IPS-11a (cell line): ENCODE measurements around the gene RAB2B.
"Not testable (repeated sequence)": the region's sequence is repeated elsewhere in the genome, so short reads cannot be mapped to it uniquely, and the experiment has no call there.

Experiments
- H3K4me3 ChIP-seq: one replicate; pipeline ENCODE4 v1.5.1; 2013; ENCODE audit warnings: low read depth, low read length, control low read depth

RAB2B gene

DNA sequence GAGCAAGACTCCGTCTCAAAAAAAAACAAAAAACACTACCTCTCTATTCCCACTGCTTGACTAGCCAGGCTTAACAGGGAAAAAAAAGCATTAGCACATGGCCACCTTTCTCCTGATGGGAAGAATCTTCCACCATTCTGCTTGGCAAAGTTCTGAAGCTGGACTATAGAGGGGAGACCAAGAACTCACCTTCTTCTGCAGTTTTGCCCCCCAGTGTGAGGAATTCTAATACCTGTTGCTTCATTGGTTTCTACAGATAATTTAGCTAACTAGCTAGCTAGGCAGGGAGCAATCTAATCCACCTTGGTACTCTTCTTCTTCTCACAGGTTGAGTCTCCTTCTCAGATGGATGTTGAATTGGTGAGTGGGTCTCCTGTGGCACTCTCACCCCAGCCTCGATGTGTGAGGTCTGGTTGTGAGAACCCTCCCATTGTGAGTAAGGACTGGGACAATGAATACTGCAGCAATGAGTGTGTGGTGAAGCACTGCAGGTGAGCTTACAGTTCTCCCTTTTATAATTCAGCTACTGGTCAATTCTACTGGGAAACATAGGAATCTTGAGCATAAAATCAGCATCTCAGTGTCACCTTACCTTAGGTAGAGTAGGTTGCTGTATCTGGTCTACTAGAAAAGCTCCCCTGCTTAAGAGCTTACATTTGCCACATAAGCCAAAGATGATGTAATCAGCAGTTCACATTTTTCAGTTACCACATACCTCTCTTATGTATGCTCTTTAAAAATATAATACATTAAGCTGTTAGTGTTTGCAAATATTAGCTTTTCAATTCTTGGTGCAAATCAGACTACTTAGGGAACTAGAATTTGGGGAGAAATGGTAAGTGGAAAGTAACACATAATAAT is 18.4 kb upstream of the RAB2B start:
- H3K4me3 ChIP-seq: no peak overlapping the region

DNA sequence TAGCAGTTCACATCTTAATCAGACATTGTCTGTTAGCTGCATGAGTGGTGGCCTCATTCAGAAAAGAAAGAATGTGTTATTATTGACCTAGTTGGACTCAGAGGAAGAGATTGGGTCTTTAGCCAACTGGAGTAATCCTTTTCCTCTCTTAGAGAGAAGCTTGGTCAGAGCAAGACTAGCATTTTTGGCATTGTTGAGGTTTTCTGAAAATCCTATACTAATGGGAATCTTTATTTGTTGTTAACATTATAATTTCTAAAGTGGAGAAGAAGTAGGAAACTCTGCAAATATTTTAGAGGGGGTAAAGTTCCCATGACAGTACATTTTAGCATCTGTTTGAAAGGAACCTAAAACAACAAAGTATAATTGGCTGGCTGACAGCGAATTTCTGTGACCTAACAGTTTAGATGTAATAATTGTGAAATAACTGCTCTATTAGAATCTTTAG is 9.9 kb upstream of the RAB2B start:
- H3K4me3 ChIP-seq: no peak overlapping the region

DNA sequence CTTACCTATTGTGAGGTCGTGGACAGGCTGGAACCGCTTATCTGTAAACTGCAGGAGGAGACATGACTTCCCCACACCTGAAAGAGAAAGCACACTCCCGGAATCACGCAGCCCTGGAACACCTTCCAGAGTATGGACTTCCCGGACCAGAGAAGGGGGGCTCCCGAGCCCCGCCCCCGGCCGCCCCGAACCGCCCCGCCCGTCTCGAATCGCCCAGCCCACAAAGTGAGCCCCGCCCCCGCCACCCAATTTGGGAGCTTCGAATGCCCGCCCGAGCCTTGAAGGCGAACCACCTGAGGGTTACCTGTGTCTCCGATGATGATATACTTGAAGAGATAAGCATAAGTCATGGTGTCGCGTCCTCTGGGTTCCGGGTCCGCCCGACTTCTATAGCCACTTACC is 235 bp downstream of the RAB2B start:
- peak overlapping the region; percentile 98 for H3K4me3 ChIP-seq

DNA sequence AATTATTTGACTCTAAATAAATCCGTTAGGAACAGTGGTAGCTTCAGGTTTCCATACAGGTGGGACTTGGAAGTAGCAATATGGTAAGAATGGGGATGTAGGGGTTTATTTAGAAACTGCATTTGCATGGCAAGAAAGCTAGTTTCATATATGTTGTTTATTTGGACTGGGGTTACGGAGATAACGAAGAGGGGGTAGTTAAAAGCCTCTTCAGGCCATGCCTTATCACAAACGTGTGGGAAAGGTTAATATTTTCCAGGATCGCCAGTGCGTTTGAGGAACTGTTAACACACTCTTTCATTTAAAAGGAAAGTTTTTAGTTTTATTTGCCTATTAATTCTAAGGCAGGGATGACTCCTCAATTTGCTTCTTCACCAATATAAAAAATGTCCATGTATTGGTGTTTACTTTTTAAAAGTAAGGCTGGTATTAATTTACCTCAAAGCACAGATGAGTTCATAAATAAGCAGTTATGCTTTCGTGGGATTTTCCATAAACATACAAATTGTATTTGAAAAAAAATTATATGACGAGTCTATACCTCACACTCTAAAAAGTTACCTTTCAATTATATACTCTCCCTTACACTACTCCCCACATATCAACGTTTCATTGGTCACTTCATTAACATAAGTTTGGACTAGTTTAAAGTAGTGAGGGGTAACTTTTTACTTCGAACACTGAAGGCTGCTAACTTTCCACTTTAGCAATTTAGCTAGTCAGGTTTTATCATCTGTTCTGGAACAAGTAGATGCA is 814 bp downstream of the RAB2B start:
- H3K4me3 ChIP-seq: peak overlapping the region; percentile 98

DNA sequence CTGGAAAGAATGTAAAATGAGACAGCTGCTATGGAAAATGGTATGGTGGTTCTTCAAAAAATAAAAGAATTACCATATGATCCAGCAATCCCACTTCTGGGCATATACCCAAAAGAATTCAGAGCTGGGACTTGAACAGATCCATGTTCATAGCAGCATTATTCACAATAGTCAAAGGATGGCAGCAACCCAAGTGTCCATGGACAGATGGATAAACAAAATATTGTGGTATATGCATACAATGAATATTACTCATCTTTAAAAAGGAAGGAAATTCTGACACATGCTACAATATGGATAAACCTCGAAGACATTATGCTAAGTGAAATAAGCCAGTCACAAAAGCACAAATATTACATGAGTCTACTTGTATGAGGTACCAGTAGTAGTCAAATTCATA is 9.1 kb downstream of the RAB2B start:
- H3K4me3 ChIP-seq: no peak overlapping the region

DNA sequence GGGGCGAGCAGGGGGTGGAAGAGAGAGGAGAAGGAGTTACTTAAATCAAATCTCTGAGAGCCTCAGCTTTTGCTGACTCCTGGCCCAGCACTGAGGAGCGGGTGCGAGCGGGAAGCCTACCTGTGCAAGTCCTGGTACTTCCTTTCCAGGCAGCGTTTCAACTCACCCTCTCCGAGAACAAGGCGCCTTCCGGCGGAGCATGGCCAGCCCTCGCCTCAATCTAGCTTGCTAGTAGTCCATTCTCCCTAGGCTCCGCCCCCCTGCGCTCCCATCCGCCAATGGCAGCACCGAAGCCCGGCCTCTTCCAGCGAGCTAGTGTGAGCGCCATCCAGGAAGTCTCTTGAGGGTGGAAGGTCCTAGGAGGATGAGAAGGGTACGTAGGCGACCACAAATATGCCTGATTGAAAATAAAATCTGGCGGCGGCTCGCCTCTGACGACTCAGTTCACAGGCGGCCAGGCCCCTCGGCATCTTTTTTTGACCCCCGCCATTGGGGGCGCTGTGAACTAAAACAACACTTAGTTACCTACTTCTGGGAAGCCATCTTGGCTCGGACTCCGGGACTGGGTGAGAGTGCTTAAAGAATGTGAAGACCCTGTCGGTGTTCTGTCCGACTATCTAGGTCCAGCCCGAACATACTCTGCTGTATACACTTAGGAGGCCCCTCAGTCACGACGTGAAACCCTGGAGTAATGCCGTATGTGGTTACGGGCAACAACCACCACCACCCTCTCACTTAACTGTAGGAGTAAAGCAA is 20.7 kb downstream of the RAB2B start, which contains the start of gene CHD8:
Gene CHD8 (minus strand): TSS at position 212 of the 756 bp plus-strand sequence. CDS start 24,480 bp downstream, outside the sequence.
- peak within 1 kb of the TSS; percentile 82 for H3K4me3 ChIP-seq

DNA sequence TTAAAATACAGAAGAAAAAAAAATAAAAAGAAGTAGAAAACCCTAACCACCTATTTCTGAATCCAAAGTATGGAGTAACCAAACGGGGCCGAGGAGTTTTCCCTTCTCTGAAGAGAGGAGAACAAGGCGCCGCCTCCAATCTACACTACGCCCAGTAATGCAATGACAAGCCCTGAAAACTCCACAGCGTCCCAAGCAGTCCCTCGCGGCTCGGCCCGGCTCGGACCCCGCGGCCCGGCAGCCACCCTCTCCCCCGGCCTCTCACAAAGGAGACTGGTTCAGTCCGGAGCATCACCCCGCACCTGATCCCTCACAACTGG is 21.2 kb downstream of the RAB2B start:
- H3K4me3 ChIP-seq: peak overlapping the region; percentile 82

DNA sequence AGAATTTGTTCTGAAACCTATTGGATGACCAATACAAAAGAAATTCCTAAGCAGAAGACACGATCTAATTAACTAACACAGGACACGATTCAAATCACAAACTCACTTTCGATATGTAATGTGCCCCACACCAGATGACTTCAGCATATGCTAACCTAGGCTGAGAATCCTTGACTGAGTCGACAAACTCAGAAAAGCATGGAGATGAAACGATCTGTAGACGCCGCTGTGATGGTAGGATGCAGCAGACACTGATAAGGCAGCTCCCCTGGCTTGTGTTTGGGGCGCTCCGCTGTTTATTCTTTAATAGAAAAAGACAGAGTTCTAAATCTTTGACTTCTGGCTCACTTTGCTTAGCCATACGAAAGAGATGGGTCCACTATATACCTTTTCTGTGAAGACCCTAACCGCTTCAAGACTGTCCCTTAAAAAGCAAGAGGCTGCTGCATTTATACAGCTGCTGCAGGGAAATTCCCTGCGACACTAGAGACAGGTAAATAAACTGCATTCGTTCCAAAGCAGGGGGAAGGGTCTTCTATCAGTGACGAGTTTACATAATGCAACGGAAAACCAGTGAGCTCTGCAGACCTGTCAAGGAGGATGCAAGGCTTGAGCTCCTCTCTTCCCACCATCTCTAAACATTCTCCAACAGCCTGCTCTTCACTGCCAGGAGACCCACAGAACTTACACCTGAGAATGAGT is 21.8 kb downstream of the RAB2B start:
- peak overlapping the region; percentile 82 for H3K4me3 ChIP-seq

DNA sequence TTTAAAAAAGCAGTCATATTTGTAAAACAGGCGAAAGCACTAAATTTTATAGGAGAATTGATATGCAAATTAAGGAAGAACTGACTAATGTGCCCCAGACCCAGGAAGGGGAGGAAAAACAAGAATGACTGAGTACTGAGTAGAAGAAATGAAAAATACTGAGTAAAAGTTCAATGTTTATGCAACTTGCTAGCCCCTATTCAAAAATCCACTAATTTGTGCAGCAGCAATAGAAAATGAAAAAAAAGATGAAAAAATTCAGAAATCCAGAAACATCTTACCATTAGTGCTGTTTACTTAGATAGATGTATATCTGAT is 26.9 kb downstream of the RAB2B start:
- no peak overlapping the region for H3K4me3 ChIP-seq

DNA sequence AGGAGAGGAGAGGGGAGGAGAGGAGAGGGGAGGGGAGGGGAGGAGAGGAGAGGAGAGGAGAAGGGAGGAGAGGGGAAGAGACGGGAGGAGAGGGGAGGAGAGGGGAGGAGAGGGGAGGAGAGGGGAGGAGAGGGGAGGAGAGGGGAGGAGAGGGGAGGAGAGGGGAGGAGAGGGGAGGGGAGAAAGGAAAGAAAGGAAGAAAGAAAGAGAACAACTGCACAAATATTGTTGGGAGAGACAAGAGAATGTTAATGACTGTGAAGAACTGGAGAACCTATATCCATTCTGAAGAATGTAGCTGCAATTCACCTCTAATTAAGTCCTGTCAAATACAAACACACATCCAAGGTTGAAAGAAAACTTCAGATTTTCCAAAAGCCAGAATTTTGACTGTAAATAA is 34.1 kb downstream of the RAB2B start:
- H3K4me3 ChIP-seq: not testable (repeated sequence)

DNA sequence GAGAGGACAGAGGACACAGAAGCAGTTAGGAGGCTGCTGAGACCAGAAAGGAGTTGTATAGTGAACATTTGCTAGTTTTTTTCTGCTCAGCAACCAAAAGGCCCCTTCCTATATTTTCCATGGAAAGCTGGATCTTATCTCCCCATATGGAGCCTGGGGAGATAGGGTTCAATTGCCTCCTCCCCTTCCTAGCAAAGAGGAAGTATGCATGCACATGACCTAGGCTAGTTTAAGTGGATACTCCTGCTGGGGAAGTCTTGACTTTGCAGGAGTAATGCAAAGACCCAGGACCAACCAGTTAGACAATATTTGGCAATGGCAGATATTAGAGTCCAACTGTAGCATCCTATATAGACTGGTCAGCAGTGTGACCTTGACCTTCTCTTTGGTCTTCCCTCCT is 35.9 kb downstream of the RAB2B start:
- H3K4me3 ChIP-seq: no peak overlapping the region

DNA sequence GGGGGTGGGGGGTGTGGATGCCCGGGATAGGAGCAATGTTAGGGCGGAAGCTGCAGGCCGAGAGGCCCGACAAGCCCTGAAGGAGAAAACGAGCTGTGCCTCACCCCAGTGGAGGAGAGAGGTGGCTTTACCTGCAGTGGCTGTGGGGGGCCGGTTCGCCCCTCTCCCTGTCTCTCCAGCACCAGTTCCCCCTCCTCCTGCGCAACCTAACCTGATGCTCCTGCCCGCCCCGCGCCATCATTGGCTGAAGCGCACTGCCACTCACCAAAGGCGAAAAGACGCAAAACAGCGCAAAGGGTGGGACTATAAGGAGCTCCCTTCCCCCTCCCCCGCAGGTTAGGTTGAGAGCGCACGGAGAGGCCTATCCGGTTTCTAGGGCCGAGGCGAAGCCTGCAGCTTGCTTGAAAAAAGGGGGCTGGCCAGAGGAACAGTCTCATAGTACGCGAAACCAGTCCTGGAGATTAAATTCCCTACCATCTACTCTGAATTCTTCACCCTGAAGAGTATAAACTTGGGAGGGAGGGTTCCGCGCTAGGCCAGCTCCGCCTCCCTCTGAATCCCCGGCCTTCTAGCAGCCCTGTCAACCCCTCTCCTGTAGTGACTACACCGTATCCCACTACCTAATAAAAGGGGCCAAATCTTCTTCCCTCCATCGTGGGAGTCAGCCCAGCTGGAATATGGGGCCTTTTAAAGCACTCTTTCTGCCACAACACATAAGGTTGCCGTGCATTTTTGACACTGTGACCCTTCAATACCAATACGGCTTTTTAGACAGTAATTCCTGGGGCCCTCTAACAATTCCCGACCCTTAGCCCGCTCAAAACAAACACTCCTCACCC is 39.5 kb downstream of the RAB2B start:
- H3K4me3 ChIP-seq: peak overlapping the region; percentile 74

DNA sequence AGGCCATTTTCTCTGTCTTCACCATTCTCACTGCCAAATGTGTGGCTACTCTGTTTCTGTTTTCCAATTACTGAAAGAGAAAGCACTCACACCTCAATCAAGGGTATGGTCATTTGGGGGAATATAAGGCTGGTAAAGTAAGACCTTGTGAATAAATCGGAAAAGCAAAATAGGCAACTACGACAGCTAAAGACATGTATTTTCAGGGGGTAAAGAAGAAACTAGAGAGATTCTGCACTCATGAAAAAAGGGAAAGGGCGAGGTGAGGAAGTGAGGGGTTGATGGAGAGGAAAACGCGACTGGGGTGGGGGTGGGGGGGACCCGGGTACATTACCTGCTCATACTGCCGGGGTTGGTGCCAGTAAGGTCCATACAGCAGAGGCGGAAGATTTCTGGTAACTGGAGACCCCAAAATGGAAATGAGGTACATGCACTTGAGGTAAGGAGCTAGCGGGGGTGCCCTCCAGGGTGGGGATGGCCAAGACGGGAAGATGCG is 40.1 kb downstream of the RAB2B start:
- H3K4me3 ChIP-seq: peak overlapping the region; percentile 74

DNA sequence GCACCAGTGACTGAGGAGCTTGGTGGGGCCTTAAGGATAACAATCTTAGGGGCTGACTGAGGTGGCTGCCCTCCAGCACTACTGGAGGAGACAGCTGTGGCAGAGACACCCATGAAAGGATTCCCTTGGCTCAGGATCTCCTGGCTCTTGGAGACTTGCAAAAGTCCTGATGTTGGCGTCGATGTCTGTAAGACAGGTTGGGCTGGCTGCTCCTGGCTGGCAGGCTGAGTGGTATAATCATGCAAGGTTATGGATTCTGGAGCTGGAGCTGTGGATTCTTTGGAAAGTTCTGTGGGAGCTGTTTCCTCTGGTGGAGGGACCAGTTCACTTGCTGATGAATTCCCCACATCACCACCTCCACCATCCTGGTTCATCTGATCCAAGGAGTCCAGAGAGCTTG is 45.6 kb downstream of the RAB2B start:
- H3K4me3 ChIP-seq: no peak overlapping the region

DNA sequence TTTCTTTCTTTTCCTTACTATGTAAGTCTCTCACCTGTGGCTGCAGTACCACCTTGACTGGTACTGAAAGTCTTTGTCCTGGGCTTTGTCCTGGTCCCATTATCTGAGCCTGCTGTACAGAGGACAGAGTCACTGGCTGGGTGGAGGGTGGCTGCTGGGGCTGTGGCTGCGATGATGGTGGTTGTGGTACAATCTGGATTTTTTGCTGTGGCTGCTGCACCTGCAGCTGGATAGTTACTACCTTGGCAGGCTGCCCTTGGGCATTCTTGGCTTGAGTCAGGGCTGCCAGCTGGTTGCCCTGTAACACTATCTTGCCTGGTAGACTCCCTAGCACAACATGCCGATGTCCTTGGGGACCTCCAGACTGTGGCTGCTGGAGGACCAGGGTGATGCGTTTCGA is 47.8 kb downstream of the RAB2B start:
- H3K4me3 ChIP-seq: no peak overlapping the region

DNA sequence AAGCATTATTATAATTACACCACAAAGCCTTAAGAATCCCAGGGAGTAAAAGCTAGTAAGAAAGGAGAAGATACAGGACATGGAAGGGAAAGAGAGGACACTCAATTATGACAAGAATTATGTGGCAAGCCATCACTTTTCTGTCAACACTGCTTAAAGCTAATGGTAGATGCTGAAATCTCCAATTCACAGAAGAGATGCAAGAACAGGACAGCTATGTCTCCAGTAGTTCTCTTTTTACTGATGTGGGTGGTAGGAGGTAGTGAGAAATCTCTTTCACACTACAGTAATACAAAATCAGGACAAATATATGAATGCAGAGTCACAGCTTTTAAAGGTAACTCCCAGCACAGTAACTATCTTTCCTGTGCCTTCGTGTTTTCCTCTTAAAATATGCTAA is 50.1 kb downstream of the RAB2B start:
- H3K4me3 ChIP-seq: no peak overlapping the region

DNA sequence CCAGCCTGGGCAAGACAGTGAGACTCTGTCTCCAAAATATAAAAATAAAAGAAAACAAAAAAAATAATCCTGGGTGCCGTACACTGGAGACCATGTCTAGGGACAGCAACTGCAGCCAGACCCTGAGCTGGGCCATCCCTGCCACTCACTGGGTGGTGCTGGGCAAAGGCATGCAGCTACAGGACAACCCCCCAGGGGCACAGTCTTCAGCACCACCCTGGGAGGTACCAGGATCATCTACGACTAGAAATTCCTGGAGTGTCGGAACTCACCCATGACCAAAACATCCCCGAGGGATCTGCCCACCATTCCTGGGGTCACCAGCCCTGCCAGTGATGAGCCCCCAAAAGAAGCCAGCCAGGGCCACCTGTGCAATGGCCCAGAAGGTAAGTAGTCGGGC is 57.2 kb downstream of the RAB2B start:
- no peak overlapping the region for H3K4me3 ChIP-seq

DNA sequence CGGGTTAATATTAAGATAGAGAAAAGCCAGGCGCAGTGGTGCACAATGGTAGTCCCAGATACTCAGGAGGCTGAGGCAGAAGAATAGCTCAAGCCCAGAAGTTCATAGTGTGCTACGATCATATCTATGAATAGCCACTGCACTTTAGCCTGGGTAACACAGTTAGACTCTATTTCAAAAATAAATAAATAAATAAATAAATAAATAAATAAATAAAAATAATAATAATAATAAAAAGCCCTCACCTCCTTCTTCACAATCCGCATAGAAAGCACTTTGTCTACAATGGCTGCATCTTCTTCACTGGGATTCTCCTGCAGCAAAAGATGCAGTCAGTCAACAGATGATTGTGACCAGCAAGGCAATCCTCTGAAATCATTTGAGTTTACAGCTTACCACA is 61.4 kb downstream of the RAB2B start:
- H3K4me3 ChIP-seq: no peak overlapping the region

DNA sequence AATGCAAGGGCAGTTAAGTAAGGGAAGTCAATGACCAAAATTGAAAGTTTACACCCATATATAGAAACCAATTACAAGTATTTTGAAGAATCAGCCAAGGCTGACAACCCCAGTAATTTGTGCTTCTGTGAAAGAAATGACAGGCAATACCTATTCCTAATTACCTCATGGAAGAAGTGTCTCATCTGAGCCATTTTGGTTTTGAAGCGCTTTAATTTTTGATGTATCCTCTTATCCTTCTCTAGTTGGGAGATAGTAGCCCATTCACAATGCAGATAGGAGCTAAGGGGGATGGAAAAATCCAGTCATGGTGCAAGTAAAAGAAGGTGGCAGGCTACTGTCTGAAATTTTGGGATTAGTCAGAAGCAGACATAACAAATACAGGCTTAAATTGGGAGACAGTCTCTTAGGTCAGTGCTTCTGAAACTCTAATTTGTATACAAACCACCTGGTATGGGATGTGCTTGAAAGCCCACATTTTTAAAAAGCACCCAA is 62.6 kb downstream of the RAB2B start:
- no peak overlapping the region for H3K4me3 ChIP-seq
